GM12878 (cell line): ENCODE data around the gene ATXN1. TPM values are rescaled to one million over a fixed set of nuclear protein-coding genes. Genes with fewer than 3 reads are reported as not detected.
A peak's percentile ranks its signal among the peaks of the same experiment; 100 is the strongest.

Source experiments
- ATAC-seq: fragments of 200-7000 bp; cut with Tn5 transposase; 3 replicates; pipeline ENCODE4 v1.9.1; 2020; ENCODE audit warnings: mild to moderate bottlenecking, moderate library complexity
- BruUV-seq: library from RNA; stranded (reverse); fragments of 400-500 nt; replicated peaks from 2 replicates; lab custom pipeline; 2021; lab: Mats Ljungman, UMichigan
- CTCF ChIA-PET: fragments of 300-600 bp; sonication (Branson Sonifier 250); formaldehyde crosslinking; extraction: SDS; loops from one replicate; lab custom pipeline; 2021; ENCODE audit warnings: inconsistent platforms; lab: Yijun Ruan, JAX
- POLR2A ChIA-PET: fragments of 350-600 bp; formaldehyde crosslinking; extraction: SDS; loops from one replicate; lab custom pipeline; 2021; ENCODE audit warnings: inconsistent platforms; lab: Charles Lee
- RAD21 ChIA-PET: fragments of 300-600 bp; sonication (Branson Sonifier 250); formaldehyde crosslinking; loops from one replicate; lab custom pipeline; 2023; ENCODE audit warnings: antibody characterized with exemption; ENCODE audit not compliant: unreplicated experiment; lab: Charles Lee
- SMC1A ChIA-PET: fragments of 300-600 bp; sonication (Branson Sonifier 250); formaldehyde crosslinking; loops from one replicate; lab custom pipeline; 2023; ENCODE audit not compliant: unreplicated experiment, uncharacterized antibody; lab: Charles Lee
- DNase-seq: peaks from one replicate; pipeline ENCODE4 v3.0.0-alpha.2; 2011; ENCODE audit warnings: low read depth, low spot score
- FAIRE-seq: peaks from 3 replicates; lab custom pipeline; 2011; peaks lifted over from hg19 to GRCh38; lab: Jason Lieb, UNC
- H2AFZ ChIP-seq: 2 replicates; pipeline ENCODE4 v1.6.0; 2011; ENCODE audit warnings: low read depth, low read length, control low read depth; ENCODE audit not compliant: control insufficient read depth
- H3K27ac ChIP-seq: 2 replicates; pipeline ENCODE4 v1.5.1; 2011; ENCODE audit warnings: control low read depth; ENCODE audit not compliant: control insufficient read depth, insufficient read depth
- H3K27me3 ChIP-seq, 2 experiments: replicated peaks in 1 of 2; 2 replicates each; pipeline versions ENCODE4 v1.6.0 to v1.6.1; 2011; ENCODE audit warnings: low read length in 1 of 2; ENCODE audit not compliant: control insufficient read depth in 2 of 2, insufficient read depth in 2 of 2
- H3K36me3 ChIP-seq, 2 experiments: 2 replicates each; pipeline ENCODE4 v1.5.1; 2011; ENCODE audit warnings: low read length in 1 of 2; ENCODE audit not compliant: control insufficient read depth in 2 of 2, insufficient read depth in 2 of 2
- H3K4me1 ChIP-seq: 2 replicates; pipeline ENCODE4 v1.6.1; 2011; ENCODE audit warnings: mild to moderate bottlenecking, low read length, moderate library complexity, mixed read lengths; ENCODE audit not compliant: control insufficient read depth, insufficient read depth
- H3K4me2 ChIP-seq: 2 replicates; pipeline ENCODE4 v1.6.0; 2011; ENCODE audit warnings: control low read depth; ENCODE audit not compliant: control insufficient read depth, insufficient read depth
- H3K4me3 ChIP-seq: fragments of 200-600 bp; sonication (generic); 2 replicates; pipeline ENCODE4 v1.5.1; 2016
- H3K79me2 ChIP-seq: 2 replicates; pipeline ENCODE4 v1.6.0; 2011; ENCODE audit warnings: low read length; ENCODE audit not compliant: control insufficient read depth, insufficient read depth
- H3K9ac ChIP-seq: 2 replicates; pipeline ENCODE4 v1.8.0; 2011; ENCODE audit warnings: low read length, control low read depth, mixed read lengths; ENCODE audit not compliant: control insufficient read depth, insufficient read depth
- H3K9me3 ChIP-seq: replicated peaks from 3 replicates; pipeline ENCODE4 v1.5.1; 2011; ENCODE audit warnings: mild to moderate bottlenecking, low read length; ENCODE audit not compliant: control insufficient read depth, insufficient read depth
- H4K20me1 ChIP-seq: 2 replicates; pipeline ENCODE4 v1.6.0; 2011; ENCODE audit not compliant: control insufficient read depth, insufficient read depth
- ATF3 ChIP-seq: IDR thresholded peaks from 2 replicates; pipeline ENCODE4 v1.6.1; 2011; ENCODE audit warnings: low read depth, mild to moderate bottlenecking, low read length, moderate library complexity, borderline replicate concordance; ENCODE audit errors: extremely low read depth
- EGR1 ChIP-seq, 2 experiments: IDR thresholded peaks; 1 replicate in 1 of 2; 2 replicates in 1 of 2; pipeline ENCODE4 v1.6.1; 2011 to 2012; ENCODE audit warnings: low read depth in 2 of 2, low read length in 2 of 2, borderline replicate concordance in 1 of 2, mild to moderate bottlenecking in 1 of 2, moderate library complexity in 1 of 2
- EP300 ChIP-seq, 2 experiments: fragments of 150-350 bp in 1 of 2; IDR thresholded peaks; 2 replicates each; pipeline ENCODE4 v1.6.1; 2011 to 2012; ENCODE audit warnings: low read depth in 2 of 2, low read length in 2 of 2, borderline replicate concordance in 1 of 2, improper control_type of control experiment in 1 of 2, inconsistent platforms in 1 of 2; ENCODE audit not compliant: control insufficient read depth in 1 of 2
- IKZF1 ChIP-seq: fragments of 450-650 bp; conservative IDR thresholded peaks from 2 replicates; pipeline ENCODE4 v1.6.1; 2017; ENCODE audit warnings: antibody characterized with exemption, mild to moderate bottlenecking
- IKZF2 ChIP-seq, 2 experiments: fragments of 450-650 bp; IDR thresholded peaks; 2 replicates each; pipeline ENCODE4 v1.6.1; 2017; ENCODE audit warnings: mild to moderate bottlenecking in 2 of 2, moderate library complexity in 2 of 2
- IRF3 ChIP-seq: fragments of 450-650 bp; IDR thresholded peaks from 2 replicates; pipeline ENCODE4 v1.6.1; 2014; ENCODE audit warnings: mild to moderate bottlenecking
- RAD21 ChIP-seq: IDR thresholded peaks from 2 replicates; pipeline ENCODE4 v1.6.1; 2011; ENCODE audit warnings: mild to moderate bottlenecking, low read depth, low read length, moderate library complexity; ENCODE audit not compliant: insufficient read depth
- SPI1 ChIP-seq: IDR thresholded peaks from 2 replicates; pipeline ENCODE4 v1.6.1; 2011; ENCODE audit warnings: low read depth, mild to moderate bottlenecking, low read length, moderate library complexity, borderline replicate concordance; ENCODE audit not compliant: insufficient read depth
- TCF12 ChIP-seq: IDR thresholded peaks from 2 replicates; pipeline ENCODE4 v1.6.1; 2011; ENCODE audit warnings: low read depth, mild to moderate bottlenecking, low read length
- WGBS: methylation state at CpG from one replicate; pipeline ENCODE4 v1.1.6; 2016; ENCODE audit warnings: low lambda C conversion rate; ENCODE audit not compliant: insufficient replicate concordance, insufficient coverage; ENCODE audit errors: missing lambda C conversion rate; 5-methylcytosine and 5-hydroxymethylcytosine counted together
- in situ Hi-C: fragments of 300-500 bp; cut with MboI; formaldehyde crosslinking; loops from 9 replicates; pipeline ENCODE4 v1.14.3; 2018; ENCODE audit warnings: mixed read lengths
- intact Hi-C: fragments of 100-400 bp; cut with micrococcal nuclease; formaldehyde crosslinking; loops from one replicate; pipeline ENCODE4 v1.14.2; 2022; ENCODE audit not compliant: unreplicated experiment
- polyA plus RNA-seq, 11 experiments: library from polyadenylated mRNA; depleted of rRNA in 4 of 11; unstranded in 6 of 11; stranded (reverse) in 5 of 11; fragments of >200 nt; fragmentation: Nextera tagmentation in 4 of 11; fragmentation: Illumina TruSeq in 1 of 11; extraction: Ambion mirVana in 4 of 11; extraction: Trizol in 1 of 11; gene quantifications; 1 replicate in 1 of 11; 2 replicates in 10 of 11; pipeline versions ENCODE4 v1.2.1 to v1.2.3, GENCODE V29; 2011 to 2016; ENCODE audit warnings: inconsistent platforms in 2 of 11, missing spikeins in 2 of 11, low read depth in 1 of 11
- total RNA-seq, 4 experiments: library from RNA; depleted of rRNA in 3 of 4; stranded (reverse); fragments of >200 nt in 3 of 4; fragmentation: Illumina TruSeq in 1 of 4; extraction: Trizol in 1 of 4; gene quantifications; 2 replicates each; pipeline versions ENCODE4 v1.2.1 to v1.2.3, GENCODE V29; 2013 to 2021

Gene ATXN1
- total and polyA plus RNA-seq, 10 of the 15 experiments (the other 5 are each of a cell fraction or from before 2014, with no cell fraction given), result 12.2 to 51.2 (median 20.5) TPM

GRCh38 chr6:16320533-16321340, 440.5 kb downstream of the ATXN1 start:
- peak overlapping the region; percentile 90 for H3K4me2 ChIP-seq
- in situ Hi-C loops, result no loop called here
- peaks cover 5 to 25% of the 10 kb centered on the region in 2 experiments; a peak in 2 of 4 replicates for H3K36me3 ChIP-seq
- H3K9me3 ChIP-seq, result no peaks in the 10 kb centered on the region
- H3K9ac ChIP-seq, result no peak overlapping the region
- ATAC-seq (no peak; the same call in 2 of the 3 replicates), DNase-seq (no peak), FAIRE-seq (no peak)
- H3K27ac ChIP-seq, result peak overlapping the region; percentile 56
- H4K20me1 ChIP-seq, result no peaks in the 10 kb centered on the region
- no peak overlapping the region for H2AFZ ChIP-seq
- ChIA-PET CTCF (interaction anchor here (0.8 to 9.3 kb wide), 11 partner anchors 12 to 443 kb away, joined by 3 to 53 read pairs (median 8); no protein-coding TSS in a partner anchor), RAD21 (interaction anchor here (0.8 to 3.8 kb wide), 6 partner anchors 16 to 443 kb away, joined by 3 to 18 read pairs (median 5); no protein-coding TSS in a partner anchor), POLR2A (interaction anchor here (0.8 to 1.3 kb wide), 3 partner anchors 19 to 441 kb away, joined by 3 to 5 read pairs (median 3); partner anchors contain the start of gene ATXN1), SMC1A (interaction anchor here (0.9 to 3.3 kb wide), 7 partner anchors 10 to 443 kb away, joined by 3 to 13 read pairs (median 4); no protein-coding TSS in a partner anchor)
- no peaks in the 10 kb centered on the region for H3K27me3 ChIP-seq
- no TSS peak for BruUV-seq
- no peaks in the 10 kb centered on the region; the same call in 1 of the 2 replicates for H3K79me2 ChIP-seq
- no peak for TF ChIP-seq TCF12
- H3K4me3 ChIP-seq, result peak overlapping the region; percentile 43
- intact Hi-C loops, result no loop called here
- H3K4me1 ChIP-seq, result peaks cover 31% of the 10 kb centered on the region
- WGBS, result 92% methylated on average over 21 of the region's 21 CpGs

- Histone ChIP-seq H3K27ac (peak overlapping the region; percentile 56), H3K4me3 (peak overlapping the region; percentile 43), H4K20me1 (no peaks in the 10 kb centered on the region), H3K9me3 (no peaks in the 10 kb centered on the region), H3K27me3 (no peaks in the 10 kb centered on the region), H2AFZ (peak overlapping the region; percentile 3; the same call in 1 of the 2 replicates), H3K79me2 (no peaks in the 10 kb centered on the region; the same call in 1 of the 2 replicates), H3K4me2 (peak overlapping the region; percentile 90), H3K9ac (peak overlapping the region; percentile 46), H3K4me1 (peaks cover 31% of the 10 kb centered on the region), H3K36me3 (peaks cover 4 to 26% of the 10 kb centered on the region in 2 experiments; a peak in 2 of 4 replicates)
- in situ Hi-C loops (no loop called here), intact Hi-C loops (no loop called here)
- ChIA-PET SMC1A (interaction anchor here (0.6 to 3.5 kb wide), 8 partner anchors 9 to 444 kb away, joined by 3 to 16 read pairs (median 6); no protein-coding TSS in a partner anchor), CTCF (interaction anchor here (0.8 to 9.3 kb wide), 11 partner anchors 12 to 443 kb away, joined by 3 to 53 read pairs (median 5); no protein-coding TSS in a partner anchor), POLR2A (interaction anchor here (0.8 to 1.3 kb wide), 3 partner anchors 18 to 442 kb away, joined by 3 to 5 read pairs (median 3); partner anchors contain the start of gene ATXN1), RAD21 (interaction anchor here (0.6 to 3.8 kb wide), 8 partner anchors 12 to 443 kb away, joined by 3 to 18 read pairs (median 5); no protein-coding TSS in a partner anchor)
- ATAC-seq (peak; percentile 90), FAIRE-seq (peak; percentile 78), DNase-seq (peak; percentile 59)
- BruUV-seq, result no TSS peak
- WGBS, result 1% methylated on average over 16 of the region's 16 CpGs
- TF ChIP-seq IRF3, result no peak
- TF ChIP-seq EP300 (IDR thresholded peaks at IDR 0.05; ENCODE audit: borderline replicate concordance in 1 of 2, control insufficient read depth in 1 of 2, low read depth in 2 of 2, low read length in 2 of 2), result 0 out of 4 replicates have a peak, but pooled peaks of 1 of the 2 experiments have one; percentile 9
- TF ChIP-seq IKZF1, result peak; percentile 62
- TF ChIP-seq TCF12, result no peak
- no peak for TF ChIP-seq RAD21
- TF ChIP-seq EGR1 (IDR thresholded peaks at IDR 0.05; ENCODE audit: borderline replicate concordance in 1 of 2, low read depth in 2 of 2, low read length in 2 of 2), result peak in 1 of 2 experiments; percentile 41; a peak in 1 of 3 replicates
- TF ChIP-seq ATF3, result peak; percentile 12; the same call in 1 of the 2 replicates
- TF ChIP-seq IKZF2 (IDR thresholded peaks at IDR 0.05), result peak; percentile 64 to 65
- TF ChIP-seq SPI1, result peak; percentile 49; the same call in 1 of the 2 replicates
Measured at GRCh38 chr6:16319813-16320532, 441.3 kb downstream of the ATXN1 start.
